Left lobe of liver (tissue), 2 donors: ENCODE measurements around the gene ACOT9. TPM values are rescaled to one million over a fixed set of nuclear protein-coding genes. Genes with fewer than 3 reads are reported as not detected.
"Not testable (repeated sequence)": the region's sequence is repeated elsewhere in the genome, so short reads cannot be mapped to it uniquely, and the experiment has no call there.

ENCODE experiments used
- ATAC-seq: fragments of 200-7000 bp; cut with Tn5 transposase; one replicate; pipeline ENCODE4 v1.9.1; 2020; ENCODE audit warnings: mild to moderate bottlenecking, moderate library complexity
- DNase-seq: peaks from one replicate; pipeline ENCODE4 v3.0.0-alpha.2; 2020; ENCODE audit warnings: low spot score
- total RNA-seq: library from RNA; stranded (reverse); gene quantifications from one replicate; pipeline ENCODE4 v1.2.1, GENCODE V29; 2021
- donor health status: DM: no; HTN: no; CAD: no; lungs with moderate emphysema.
- donor health status: DM: no; HTN: yes; CAD: no.

The ACOT9 gene
- total RNA-seq, 1 donor from 2014 or later = 11.0 TPM

DNA sequence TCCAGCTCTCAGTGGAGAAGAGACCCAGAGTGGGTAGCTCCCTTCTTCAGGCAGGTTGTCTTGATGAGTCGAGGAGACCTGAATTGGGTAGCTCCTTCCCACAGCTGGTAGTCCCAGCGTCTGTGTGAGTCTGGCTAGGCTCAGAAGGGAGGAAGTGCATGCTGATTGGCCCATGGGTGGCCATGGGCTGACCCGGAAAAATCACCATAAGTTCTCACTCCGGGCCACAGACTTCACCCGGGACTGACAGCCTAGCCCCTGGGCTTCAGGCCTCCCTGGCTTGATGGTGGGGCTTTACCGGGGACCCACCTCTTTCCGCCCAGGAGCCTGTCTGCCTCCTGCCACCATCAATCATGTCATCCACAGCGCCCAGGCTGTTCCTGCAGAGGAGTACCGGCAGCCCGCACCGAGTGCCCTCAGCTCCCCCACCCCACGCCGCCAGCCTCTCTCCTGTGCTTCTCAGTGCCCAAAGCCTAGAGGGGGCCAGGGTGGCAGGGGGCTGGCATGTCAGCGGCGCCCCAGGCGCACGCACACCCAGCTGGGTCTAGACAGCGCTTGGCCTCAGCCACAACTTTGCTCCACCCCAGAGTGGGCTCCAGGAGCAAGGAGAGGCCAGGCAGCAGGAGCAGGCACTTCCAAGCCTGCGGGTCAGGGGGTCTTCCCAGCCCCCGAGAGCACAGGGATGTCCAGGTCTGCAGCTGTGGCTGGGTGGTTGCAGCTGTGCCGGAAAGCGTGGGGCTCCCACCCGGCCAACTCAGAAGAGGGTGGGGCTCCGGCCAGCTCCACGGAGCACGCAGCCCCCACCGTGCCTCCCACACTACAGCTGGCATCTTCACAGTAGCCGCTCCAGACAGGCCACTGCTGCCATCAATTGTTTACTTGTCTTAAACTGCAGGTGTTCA, 23.8 kb upstream of the ACOT9 start:
- ATAC-seq = no peak
- DNase-seq = no peak

DNA sequence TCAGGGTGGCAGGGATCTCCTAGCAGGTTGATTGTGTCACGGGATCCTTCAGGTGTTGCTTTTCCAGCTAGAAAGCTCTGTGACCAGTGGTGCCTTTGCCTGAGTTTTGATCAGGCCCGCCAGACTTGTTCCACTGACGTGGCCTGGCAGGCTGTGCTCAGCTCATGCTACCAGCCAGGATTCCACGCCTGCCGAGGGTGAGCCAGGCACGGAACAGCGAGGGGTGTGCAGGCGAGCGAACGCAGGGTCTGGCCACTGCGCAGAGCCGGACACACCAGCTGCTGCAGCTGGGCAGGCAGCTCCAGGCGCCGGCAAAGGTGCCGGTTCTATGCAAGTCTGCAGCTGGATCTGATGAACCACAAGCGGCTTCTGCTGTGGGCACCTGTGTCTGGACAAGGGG, 22.8 kb upstream of the ACOT9 start:
- ATAC-seq (peak; percentile 66), DNase-seq (no peak)

DNA sequence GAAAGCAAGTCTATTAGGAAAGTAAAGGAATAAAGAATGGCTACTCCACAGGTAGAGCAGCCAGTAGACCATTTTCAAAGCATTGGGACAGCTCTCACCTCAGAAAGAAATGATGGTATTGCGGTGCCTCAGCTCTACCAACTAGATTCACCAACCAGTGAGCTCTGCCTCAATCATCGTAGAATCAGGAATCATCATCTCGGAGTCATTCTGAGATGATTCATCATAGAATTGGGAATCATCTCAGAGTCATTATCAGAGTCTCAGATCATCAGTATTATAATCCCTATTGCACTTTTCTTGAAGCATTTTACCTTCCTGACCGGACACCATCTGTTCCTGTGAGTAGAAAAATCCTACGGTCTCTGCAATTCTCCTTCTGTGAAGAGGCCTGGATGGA, 22.4 kb upstream of the ACOT9 start:
- no peak for DNase-seq
- ATAC-seq = no peak

DNA sequence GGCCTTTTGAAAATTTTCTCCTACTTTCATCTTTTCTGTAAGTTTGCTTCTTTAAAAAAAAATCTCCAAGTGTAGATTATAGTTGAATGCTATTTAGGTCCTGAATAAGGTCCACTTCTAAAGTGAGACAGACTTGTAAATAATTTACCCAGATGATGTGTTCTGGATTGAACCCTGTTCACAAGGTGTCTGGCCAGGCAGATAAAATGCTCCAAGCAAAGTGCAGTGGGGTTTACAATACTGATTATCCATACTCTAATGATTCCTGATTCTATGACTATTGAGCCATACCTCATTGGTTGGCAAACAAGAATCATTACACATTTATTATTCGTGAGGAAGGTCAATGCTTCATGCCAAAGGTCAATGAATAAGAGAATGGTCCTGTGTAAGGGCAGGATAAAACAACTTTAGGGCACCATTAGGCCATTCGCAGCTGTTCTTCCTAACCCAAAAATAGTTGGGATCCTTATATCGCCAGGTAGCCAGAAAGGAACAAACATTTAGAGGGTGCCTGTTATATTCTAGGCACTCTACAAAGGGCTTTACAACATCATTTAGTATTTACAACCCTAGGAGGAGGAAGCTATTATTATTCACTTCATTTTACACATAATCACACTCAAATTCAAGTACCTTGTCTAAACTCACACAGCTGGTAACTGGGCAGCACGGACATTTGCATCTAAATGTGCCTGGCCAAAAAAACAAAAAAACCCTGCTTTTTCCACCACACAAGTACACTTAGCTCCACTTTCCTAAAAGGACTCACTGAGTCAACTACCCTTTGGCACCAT, 21.3 kb upstream of the ACOT9 start:
- ATAC-seq (peak; percentile 89), DNase-seq (no peak)

DNA sequence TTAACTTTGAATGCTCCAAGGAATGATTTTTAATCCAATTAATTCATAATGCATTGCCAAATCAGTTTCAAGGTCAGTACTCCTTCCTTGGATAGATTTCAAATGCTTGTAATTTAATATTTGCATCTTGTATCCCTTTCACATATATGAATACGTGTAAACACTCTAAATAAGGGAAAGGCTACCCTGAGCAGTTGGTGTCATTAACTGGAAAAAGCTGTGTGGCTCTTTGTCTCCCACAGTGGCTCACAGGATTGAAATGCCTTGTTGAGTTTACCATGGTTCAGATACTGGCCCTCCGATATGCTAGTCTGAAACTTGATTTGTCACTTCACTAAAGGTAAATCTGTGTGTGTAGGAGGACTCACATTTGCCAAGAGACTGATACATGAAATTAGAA, 16.7 kb upstream of the ACOT9 start:
- ATAC-seq = no peak

DNA sequence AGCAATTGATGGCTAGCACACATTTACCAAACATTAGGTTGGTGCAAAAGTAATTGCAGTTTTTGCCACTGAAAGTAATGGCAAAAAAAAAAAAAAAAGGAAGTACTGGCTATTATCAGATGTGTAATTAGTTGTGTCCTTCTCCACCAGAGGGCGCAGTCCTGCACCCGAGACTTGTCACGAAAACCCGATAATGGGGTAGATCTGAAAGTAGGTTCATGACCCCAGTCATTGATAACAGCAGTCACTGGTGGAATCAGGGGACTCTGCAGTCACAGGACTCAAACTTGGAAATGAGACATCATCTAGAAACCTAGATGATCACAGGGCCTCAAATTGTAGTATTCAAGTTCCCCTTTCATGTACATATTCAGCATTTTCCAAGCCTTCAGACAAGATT, 13.1 kb upstream of the ACOT9 start:
- peak; percentile 63 for DNase-seq
- ATAC-seq = peak; percentile 90

More for the DNA sequence above, 16.7 kb upstream of the ACOT9 start:
- DNase-seq = no peak

DNA sequence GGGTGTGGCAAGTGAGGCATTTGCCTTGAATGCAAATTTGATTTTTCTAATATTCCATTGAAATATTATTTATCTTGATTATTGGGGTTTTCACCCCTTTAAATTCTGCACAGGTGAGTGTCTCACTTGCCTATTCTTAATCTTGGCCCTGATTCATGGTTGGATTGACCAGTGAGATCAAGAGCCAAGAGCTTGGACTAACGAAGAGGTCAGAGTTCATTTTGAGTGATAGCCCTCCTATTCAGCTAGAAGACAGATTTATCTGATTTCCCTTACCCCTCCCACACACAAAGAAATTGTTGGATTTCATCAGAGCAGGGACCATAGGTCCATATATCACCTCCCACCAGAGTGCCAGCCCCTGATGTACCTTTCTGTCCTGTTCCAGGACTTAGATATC, 11.6 kb upstream of the ACOT9 start:
- peak; percentile 84 for ATAC-seq
- DNase-seq = no peak

DNA sequence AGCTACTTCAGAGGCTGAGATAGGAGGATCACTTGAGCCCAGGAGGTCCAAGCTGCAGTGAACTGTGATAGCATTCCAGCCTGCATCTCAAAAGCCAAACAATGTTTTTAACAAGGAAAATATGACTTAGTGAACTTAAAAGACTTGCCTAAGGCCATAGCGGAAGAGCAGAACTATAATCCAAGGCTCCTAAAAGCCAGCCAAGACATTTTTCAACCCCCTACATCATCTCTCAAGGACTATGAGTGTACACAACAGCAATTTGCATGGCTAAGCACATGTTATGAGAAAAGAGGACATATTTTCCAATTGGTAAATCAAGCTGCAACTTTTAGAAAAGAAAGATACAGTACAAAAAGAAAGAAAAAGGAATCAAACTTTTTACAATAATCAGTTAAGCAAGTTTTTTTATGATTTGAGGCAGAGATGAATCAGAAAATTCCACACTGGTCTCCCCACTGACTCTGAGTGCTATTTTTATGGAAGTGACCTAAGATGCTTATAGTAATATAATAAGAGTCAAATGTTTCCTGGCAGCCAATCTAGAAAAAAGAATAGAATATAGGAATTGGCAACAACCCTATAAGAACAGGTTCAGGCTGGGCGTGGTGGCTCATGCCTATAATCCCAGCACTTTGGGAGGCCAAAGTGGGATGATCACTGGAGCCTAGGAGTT, 9.8 kb upstream of the ACOT9 start:
- DNase-seq (no peak), ATAC-seq (no peak)

DNA sequence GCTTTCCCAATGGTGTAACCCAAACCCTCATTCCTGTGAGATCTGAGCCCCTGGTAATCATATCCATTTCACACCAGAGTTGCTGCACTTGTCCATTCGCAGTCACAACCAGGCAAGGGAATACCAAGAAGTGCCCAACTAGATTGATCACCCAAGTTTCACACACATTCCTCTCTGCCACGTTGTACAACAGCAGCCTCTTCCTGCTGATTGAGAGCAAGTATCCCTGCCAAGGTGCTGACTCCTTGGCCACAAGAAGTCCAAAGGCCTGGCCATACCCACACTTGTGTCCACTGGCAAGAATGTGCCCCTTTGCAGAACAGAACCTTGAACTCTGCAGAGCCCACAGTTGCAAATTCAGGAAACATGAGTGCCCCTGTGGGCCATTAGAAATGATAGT, 6.5 kb upstream of the ACOT9 start:
- ATAC-seq (no peak), DNase-seq (no peak)

DNA sequence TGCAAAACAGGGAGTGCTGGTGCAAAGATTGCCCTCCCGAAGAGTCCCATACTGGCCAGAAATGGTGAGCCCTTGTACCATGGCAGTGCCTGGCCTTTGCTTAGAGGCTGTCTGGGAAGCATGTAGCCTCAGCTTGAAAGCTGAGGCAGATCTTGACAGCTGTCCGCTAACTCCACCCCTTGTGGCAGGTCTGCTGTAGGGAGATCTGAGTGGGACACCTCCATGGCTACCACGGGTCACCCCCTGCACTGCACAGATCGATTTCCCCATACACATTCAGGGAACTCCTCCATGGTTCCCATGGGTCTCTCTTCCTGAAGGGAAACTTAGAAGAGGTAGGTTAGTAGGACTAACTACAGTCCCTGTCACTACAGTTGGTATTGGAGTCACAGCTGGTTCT, 6.1 kb upstream of the ACOT9 start:
- DNase-seq (no peak), ATAC-seq (no peak)

DNA sequence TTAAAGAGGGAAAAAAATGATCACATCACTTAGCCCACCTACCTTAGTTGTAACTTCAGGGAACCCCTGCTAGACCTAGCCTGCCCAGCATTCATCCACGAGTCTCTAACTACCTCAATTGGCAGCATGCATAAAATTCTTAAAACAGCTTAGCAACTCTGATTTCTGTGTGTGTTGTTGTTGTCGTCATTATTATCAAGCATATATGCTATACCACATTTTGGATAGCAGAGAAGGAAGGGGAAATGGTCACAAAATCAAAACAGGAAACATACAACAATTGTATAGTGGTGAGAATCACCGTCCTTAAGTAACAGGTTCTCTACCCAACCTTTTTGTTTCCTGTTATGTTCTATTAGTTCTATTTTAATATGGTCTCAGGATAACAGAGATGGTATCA, 2.7 kb upstream of the ACOT9 start:
- DNase-seq = no peak
- ATAC-seq = no peak

DNA sequence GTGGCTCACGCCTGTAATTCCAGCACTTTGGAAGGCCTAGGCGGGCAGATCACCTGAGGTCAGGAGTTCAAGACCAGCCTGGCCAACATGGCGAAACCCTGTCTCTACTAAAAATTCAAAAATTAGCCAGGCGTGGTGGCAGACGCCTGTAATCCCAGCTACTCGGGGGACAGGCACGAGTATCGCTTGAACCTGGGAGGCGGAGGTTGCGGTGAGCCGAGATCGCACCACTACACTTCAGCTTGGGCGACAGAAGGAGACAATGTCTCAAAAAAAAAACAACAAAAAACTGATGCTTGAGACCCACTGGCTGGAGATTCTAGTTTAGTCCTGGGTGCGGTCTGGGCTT, 521 bp upstream of the ACOT9 start:
- DNase-seq, ATAC-seq: not testable (repeated sequence)

DNA sequence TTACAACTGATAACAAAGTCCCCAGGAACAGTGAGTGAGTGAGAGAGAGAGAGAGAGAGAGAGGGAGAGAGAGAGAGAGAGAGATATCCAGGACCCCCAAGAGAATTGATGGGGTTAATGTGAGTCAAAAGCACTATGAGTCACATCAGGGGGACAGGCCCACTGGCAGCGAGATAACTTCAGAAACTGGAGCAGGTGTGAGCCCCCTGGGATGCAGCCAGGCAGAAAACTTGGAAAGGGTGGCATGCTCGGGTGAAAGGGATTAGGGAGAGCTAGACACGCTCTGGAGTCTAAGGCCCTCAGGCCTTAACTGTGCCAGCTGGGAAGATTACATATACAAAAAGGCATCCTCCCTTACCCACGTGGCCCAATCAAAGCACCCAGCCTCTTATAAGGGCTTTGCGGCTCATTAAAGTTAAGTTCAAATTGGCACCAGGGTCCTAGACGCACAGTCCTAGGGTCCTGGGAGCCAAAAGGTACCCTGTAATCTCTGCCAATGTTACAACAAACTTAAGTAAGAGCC, 841 bp downstream of the ACOT9 start:
- no peak for DNase-seq

DNA sequence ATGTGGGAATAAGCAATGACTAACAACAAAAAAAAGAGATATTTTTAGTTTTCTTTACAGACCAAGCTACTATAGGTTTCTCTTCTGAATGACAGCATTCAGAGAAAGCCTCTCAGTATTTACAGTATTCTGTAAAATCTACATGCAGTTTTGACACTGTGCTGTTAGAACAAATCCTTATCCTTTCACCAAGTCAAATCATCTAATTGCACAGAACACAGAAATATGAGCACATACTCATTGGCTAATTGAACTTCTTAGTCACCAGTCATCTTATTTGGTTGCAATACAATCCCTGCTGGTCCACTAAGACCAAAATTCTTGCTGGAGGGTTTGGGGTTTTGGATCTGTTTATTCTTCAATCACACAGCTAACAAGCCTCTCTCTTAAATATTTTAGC, 5.7 kb downstream of the ACOT9 start:
- ATAC-seq (no peak), DNase-seq (no peak)

More for the DNA sequence above, 841 bp downstream of the ACOT9 start:
- ATAC-seq = peak; percentile 46

DNA sequence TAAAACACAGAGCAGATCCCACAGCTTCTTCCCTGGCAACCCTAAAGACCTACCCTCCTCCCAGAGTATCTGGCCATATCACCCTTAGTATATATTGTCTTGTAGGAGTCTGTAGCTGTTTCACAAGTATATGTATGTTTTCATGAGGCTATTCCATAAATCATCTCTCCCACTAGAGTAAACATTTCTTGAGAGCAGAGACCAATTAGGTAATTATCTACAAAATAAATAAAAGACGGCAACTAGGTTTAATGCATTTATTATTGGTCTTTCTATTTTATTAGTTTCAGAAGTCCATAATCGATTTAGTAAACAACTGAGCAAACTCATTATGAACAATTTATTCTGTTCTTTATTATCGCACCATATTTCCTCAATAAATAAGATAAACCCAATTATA, 7.0 kb downstream of the ACOT9 start:
- DNase-seq (no peak), ATAC-seq (no peak)

DNA sequence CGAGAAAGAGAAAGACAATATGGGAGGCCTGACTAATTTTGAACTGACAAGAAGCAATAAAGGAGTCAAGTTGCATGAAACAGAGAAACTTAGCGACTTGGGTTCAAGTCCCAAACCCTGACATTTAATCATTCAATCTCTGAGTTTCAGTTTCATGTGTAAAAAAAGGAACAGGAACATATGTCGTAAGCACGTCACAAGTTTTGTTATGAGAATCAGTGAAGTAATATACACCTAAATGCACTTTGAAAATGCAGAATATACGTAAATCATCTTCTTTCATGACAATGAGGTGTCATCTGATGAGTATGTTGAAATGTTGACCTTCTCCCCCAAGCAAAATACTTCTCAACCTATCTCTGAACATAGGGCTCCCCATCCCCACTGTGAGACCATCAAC, 10.4 kb downstream of the ACOT9 start:
- ATAC-seq (no peak), DNase-seq (no peak)

DNA sequence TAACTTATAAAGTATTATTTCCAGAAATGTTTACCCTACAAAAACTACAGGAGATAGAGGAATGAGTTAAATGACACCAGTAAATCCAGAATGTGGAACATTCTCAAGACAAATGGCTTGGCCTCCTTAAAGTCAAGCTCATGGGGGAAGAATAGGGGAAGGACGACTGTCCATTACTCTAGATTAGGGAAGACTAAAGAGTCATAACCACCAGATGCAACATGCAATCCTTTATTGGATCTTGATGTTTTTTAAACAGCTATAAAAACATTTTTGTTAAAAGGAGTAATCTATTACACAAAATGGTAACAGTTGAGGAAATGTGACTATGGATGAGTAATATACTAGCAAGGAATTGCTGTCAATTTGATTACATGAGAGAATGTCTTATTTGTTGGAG, 11.1 kb downstream of the ACOT9 start:
- DNase-seq (no peak), ATAC-seq (no peak)

DNA sequence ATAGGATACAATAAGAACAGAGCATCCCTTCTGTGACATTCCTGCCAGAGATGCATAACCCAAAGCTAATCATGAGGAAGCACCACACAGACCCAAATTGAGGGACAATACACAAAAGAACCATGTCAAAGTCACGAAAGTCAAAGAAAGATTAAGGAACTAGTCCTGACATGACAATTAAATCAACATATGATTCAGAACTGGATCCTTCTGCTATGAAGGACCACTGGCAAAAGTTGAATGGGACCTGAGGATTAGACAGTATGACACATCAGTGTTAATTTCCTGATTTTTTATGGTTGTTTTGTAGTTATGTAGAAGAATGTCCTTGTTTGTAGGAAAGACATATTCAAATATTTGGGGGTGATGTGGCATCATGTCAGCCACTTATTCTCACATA, 13.9 kb downstream of the ACOT9 start:
- ATAC-seq (no peak), DNase-seq (no peak)

DNA sequence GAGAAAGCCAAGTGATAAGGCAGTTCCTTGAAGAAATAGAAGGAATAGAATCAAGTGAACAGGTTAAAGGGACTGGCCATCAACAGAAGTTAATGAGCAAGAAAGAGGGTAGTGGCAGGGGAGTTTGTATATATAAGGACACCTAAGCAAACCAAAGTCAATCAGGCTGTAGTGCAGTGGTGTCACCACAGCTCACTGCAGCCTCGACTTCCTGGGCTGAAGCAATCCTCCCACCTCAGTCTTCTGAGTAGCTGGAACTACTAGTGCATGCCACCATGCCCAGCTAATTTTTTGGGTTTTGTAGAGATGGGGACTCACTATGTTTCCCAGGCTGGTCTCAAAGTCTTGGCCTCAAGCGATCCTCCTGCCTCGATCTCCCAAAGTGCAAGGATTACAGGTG, 15.9 kb downstream of the ACOT9 start:
- ATAC-seq (no peak), DNase-seq (no peak)

DNA sequence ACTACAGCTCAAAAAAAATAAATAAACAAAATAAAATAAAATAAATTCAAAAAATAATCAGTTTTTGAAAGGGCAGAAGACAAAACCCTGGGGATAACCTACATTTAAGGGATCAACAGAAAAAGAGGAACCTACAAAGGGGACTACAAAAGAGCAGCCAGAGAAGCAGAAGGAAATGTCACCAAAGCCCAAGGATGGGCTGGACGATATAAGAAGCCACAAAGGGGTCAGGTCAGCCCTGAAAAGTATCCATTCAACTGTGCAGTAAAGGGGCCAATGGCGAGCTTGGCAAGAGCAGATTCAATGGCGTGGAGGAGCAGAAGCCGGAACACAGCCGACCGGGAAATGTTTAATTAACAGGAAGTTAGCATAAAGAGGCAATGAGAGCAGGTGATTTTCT, 16.9 kb downstream of the ACOT9 start:
- ATAC-seq (no peak), DNase-seq (no peak)

DNA sequence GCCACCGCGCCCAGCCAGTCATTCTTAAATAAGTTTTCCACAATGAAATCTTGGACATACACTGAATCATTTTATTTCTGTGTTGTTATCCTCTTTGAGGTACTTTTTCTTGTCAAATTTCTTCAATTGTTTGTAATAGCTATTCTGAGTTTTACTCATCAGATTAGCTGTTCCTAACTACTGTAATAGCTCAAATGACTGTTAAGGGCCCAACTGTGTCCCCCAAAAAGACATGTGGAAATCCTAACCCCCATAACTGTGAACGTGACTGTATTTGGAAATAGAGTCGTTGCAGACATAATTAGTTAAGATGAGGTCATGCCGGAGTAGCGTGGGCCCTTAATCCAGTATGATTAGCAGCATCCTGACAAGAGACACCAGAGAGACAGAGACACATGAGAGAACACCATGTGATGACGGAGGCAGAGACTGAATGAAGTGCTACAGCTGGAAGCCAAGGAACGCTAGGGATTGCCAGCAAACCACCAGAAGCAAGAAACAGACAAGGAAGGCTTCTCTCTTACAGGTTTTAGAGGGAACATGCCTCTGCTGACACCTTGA, 22.9 kb downstream of the ACOT9 start:
- DNase-seq (no peak), ATAC-seq (no peak)
